Upper lobe of left lung (tissue), 6 donors: ENCODE data around the gene ZNF787. TPM values are rescaled to one million over a fixed set of nuclear protein-coding genes. Genes with fewer than 3 reads are reported as not detected.

Experiments used
- ATAC-seq, 2 donors: fragments of 200-7000 bp; cut with Tn5 transposase; one replicate each; pipeline ENCODE4 v1.9.1; 2022; ENCODE audit warnings: mild to moderate bottlenecking in 2 of 2, moderate library complexity in 2 of 2; ENCODE audit not compliant: low FRiP score in 2 of 2
- DNase-seq, 2 donors: peaks; one replicate each; pipeline ENCODE4 v3.0.0-alpha.2; 2019 to 2020
- H3K27ac ChIP-seq, 4 donors: fragments of 200-600 bp; sonication (generic); one replicate each; pipeline ENCODE4 v1.5.1; 2016 to 2019
- H3K27me3 ChIP-seq, 4 donors: fragments of 200-600 bp; sonication (generic); one replicate each; pipeline ENCODE4 v1.5.1; 2017 to 2019
- H3K36me3 ChIP-seq, 4 donors: fragments of 200-600 bp; sonication (generic); one replicate each; pipeline ENCODE4 v1.5.1; 2016 to 2019
- H3K4me1 ChIP-seq, 4 donors: fragments of 200-600 bp; sonication (generic); one replicate each; pipeline ENCODE4 v1.5.1; 2018 to 2019
- H3K4me3 ChIP-seq, 4 donors: fragments of 200-600 bp; sonication (generic); one replicate each; pipeline ENCODE4 v1.5.1; 2017 to 2019; ENCODE audit warnings: mild to moderate bottlenecking in 2 of 4, moderate library complexity in 1 of 4
- H3K9me3 ChIP-seq, 4 donors: fragments of 200-600 bp; sonication (generic); one replicate each; pipeline ENCODE4 v1.5.1; 2018 to 2019
- EP300 ChIP-seq, 4 donors: sonication (generic); formaldehyde crosslinking; IDR thresholded peaks; one replicate each; pipeline ENCODE4 v1.5.1; 2017; ENCODE audit warnings: antibody characterized with exemption in 4 of 4, control low read depth in 2 of 4
- POLR2A ChIP-seq, 4 donors: fragments of 450-650 bp; IDR thresholded peaks; one replicate each; pipeline ENCODE4 v1.5.1; 2016 to 2017; ENCODE audit warnings: antibody characterized with exemption in 4 of 4, mild to moderate bottlenecking in 2 of 4
- POLR2AphosphoS5 ChIP-seq, 2 donors: sonication (generic); formaldehyde crosslinking; IDR thresholded peaks; one replicate each; pipeline ENCODE4 v1.5.1; 2017; ENCODE audit warnings: antibody characterized with exemption in 2 of 2
- WGBS, 2 donors: methylation state at CpG; one replicate each; pipeline ENCODE4 v1.1.5; 2017 to 2018; 5-methylcytosine and 5-hydroxymethylcytosine counted together
- total RNA-seq, 6 donors: library from RNA; depleted of rRNA in 4 of 6; stranded (reverse); fragments of >200 nt in 4 of 6; gene quantifications; one replicate each; pipeline versions ENCODE4 v1.1.0 to v1.2.1, GENCODE V29; 2016 to 2021
- TF ChIP-seq, protein P1 (sequence below), 6 experiments: fragments of 450-650 bp in 4 of 6; fragments of 200-600 bp in 2 of 6; sonication (generic) in 2 of 6; IDR thresholded peaks; one replicate each; pipeline ENCODE4 v1.5.1; 2016 to 2019; ENCODE audit warnings: antibody characterized with exemption in 6 of 6
- donor health status: DM: no; HTN: no; CAD: no; lungs with moderate emphysema.
- donor health status: DM: no; HTN: yes; CAD: no; lungs with severe emphysema.

Gene ZNF787
- total RNA-seq, 6 donors from 2014 or later: 20.5 to 45.4 (median 35.8) TPM

DNA sequence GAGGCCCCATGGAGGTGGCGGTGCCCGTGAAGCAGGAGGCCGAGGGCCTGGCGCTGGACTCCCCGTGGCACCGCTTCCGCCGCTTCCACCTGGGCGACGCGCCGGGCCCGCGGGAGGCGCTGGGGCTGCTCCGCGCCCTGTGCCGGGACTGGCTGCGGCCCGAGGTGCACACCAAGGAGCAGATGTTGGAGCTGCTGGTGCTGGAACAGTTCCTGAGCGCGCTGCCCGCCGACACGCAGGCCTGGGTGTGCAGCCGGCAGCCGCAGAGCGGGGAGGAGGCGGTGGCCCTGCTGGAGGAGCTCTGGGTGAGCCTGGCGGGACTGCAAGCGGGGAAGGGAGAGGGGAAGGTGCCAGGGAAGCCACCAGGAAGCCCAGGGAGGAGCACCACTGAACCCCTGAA lies 25.8 kb upstream of the ZNF787 start:
- TF ChIP-seq POLR2AphosphoS5 (IDR thresholded peaks at IDR 0.05): no peak
- no peak for TF ChIP-seq EP300 (IDR thresholded peaks at IDR 0.05)
- 96% methylated on average over 10 to 18 of the region's 31 CpGs for WGBS, 2 donors
- no peak overlapping the region for H3K27ac ChIP-seq
- no peak overlapping the region for H3K4me3 ChIP-seq
- H3K4me1 ChIP-seq: peaks cover 10 to 37% (median 16%) of the 10 kb centered on the region in 4 donors
- no peak for ATAC-seq
- H3K9me3 ChIP-seq: no peaks in the 10 kb centered on the region
- peaks cover 0 to 33% (median 22%) of the 10 kb centered on the region in 4 donors for H3K36me3 ChIP-seq
- peak in 1 of 2 donors; percentile 81 for DNase-seq
- no peaks in the 10 kb centered on the region for H3K27me3 ChIP-seq

DNA sequence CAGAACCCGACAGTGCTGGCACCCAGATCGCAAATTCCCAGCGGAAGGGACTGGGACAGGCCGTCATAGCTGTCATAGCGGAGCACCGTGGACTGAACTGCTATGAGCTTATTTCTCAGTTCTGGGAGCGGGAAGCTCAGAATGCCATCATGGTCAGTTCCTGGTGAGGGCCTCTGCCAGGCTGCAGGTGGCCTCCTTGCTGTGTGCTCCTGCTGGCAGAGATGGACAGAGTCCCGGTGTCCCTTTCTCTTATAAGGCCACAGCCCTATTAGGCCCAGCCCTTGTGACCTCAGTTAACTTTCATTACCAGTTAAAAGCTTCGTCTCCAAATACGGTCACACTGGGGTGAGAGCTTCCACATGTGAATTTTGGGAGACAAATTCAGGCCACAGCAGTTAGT lies 24.6 kb upstream of the ZNF787 start:
- Histone ChIP-seq H3K36me3 (peaks cover 0 to 33% (median 22%) of the 10 kb centered on the region in 4 donors), H3K27me3 (no peaks in the 10 kb centered on the region), H3K4me1 (peaks cover 15 to 37% (median 17%) of the 10 kb centered on the region in 4 donors), H3K9me3 (no peaks in the 10 kb centered on the region), H3K27ac (no peak overlapping the region), H3K4me3 (no peak overlapping the region)
- DNase-seq (no peak), ATAC-seq (no peak)
- 88% methylated on average over 10 of the region's 10 CpGs for WGBS, 2 donors
- TF ChIP-seq, protein P1, sequence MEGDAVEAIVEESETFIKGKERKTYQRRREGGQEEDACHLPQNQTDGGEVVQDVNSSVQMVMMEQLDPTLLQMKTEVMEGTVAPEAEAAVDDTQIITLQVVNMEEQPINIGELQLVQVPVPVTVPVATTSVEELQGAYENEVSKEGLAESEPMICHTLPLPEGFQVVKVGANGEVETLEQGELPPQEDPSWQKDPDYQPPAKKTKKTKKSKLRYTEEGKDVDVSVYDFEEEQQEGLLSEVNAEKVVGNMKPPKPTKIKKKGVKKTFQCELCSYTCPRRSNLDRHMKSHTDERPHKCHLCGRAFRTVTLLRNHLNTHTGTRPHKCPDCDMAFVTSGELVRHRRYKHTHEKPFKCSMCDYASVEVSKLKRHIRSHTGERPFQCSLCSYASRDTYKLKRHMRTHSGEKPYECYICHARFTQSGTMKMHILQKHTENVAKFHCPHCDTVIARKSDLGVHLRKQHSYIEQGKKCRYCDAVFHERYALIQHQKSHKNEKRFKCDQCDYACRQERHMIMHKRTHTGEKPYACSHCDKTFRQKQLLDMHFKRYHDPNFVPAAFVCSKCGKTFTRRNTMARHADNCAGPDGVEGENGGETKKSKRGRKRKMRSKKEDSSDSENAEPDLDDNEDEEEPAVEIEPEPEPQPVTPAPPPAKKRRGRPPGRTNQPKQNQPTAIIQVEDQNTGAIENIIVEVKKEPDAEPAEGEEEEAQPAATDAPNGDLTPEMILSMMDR (IDR thresholded peaks at IDR 0.05): no peak
- no peak for TF ChIP-seq POLR2A (IDR thresholded peaks at IDR 0.05)
- no peak for TF ChIP-seq EP300 (IDR thresholded peaks at IDR 0.05)
- TF ChIP-seq POLR2AphosphoS5 (IDR thresholded peaks at IDR 0.05): no peak

DNA sequence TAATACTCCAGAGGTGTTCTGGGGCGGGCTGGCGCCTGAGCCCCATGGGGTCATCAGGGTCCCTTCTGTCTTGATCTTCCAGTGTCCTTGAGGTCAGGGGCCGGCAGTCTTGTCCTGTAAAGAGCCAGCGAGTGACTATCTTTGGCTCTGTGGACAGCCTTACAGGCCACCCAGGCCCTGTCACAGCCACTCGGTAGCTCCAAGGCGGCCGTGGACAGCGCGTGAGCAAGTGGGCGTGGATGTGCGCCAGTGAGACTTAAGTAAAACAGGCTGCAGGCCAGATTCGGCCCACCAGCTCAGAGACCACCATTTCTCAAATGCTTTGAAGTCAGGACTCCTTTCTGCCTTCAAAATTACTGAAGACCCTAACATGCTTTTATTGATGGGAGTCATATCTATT lies 23.7 kb upstream of the ZNF787 start:
- peaks cover 20 to 43% (median 23%) of the 10 kb centered on the region in 4 donors for H3K4me1 ChIP-seq
- no peak for TF ChIP-seq POLR2AphosphoS5 (IDR thresholded peaks at IDR 0.05)
- H3K27me3 ChIP-seq: no peaks in the 10 kb centered on the region
- no peaks in the 10 kb centered on the region for H3K9me3 ChIP-seq
- WGBS, 2 donors: 88 to 91% methylated on average over 12 of the region's 12 CpGs
- ATAC-seq (no peak), DNase-seq (peak in 1 of 2 donors; percentile 73)
- peak overlapping the region; percentile 19 to 88 (median 66) for H3K27ac ChIP-seq
- H3K4me3 ChIP-seq: no peak overlapping the region
- H3K36me3 ChIP-seq: peaks cover 0 to 33% (median 22%) of the 10 kb centered on the region in 4 donors

DNA sequence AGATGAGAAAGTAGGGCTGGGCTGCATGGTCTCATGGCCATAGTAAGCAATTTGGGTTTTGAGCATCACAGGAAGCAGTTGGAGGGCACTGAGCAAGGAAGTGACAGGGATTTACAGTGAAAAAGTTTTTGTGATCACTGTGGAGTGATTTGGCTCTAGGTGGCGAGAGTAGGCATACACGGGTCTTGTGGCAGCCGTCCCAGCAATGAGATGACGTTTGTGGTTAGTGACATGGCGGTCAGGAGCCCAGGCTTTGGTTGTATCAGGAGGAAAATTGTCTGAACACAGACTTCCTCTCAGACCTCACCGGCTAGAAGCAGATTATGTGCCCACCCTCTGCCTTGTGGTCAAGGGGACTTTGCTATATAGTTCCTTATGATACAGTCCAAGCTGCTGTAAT lies 23.3 kb upstream of the ZNF787 start:
- no peak overlapping the region for H3K4me3 ChIP-seq
- peaks cover 0 to 29% (median 20%) of the 10 kb centered on the region in 4 donors for H3K36me3 ChIP-seq
- peak overlapping the region; percentile 19 to 88 (median 66) for H3K27ac ChIP-seq
- no peak for ATAC-seq
- WGBS, 2 donors: 42 to 43% methylated on average over 6 of the region's 6 CpGs
- peaks cover 23 to 47% (median 26%) of the 10 kb centered on the region in 4 donors for H3K4me1 ChIP-seq
- no peaks in the 10 kb centered on the region for H3K9me3 ChIP-seq
- no peaks in the 10 kb centered on the region for H3K27me3 ChIP-seq
- DNase-seq: no peak
- no peak for TF ChIP-seq POLR2AphosphoS5 (IDR thresholded peaks at IDR 0.05)
- TF ChIP-seq, protein P1 (IDR thresholded peaks at IDR 0.05): no peak
- TF ChIP-seq EP300 (IDR thresholded peaks at IDR 0.05): no peak

DNA sequence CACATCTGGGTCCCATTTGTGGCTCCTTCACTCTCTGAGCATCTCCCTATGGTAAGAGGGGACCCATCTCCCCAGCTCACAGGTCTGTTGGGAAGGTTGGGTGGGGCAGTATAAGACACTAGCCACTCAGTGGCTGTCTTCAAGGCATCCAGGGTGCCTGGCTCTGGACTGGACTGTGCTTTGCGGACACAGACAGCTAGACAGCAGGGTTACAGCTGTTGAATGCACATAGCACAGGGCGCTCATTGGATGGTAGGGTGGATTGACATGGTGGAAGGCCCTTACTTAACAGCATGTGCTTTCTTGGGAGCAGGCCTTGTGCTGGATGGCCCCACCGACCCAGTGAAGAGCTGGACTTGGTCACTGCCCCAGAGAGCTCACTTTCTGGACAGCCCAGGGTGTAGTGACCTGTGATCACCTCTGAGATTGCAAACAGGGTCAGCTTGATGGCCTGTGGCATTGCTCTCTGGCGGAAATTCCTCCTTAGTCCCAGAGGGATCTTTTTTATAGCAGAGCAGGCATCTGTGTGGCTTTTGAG lies 21.9 kb upstream of the ZNF787 start:
- Histone ChIP-seq H3K27me3 (no peaks in the 10 kb centered on the region), H3K36me3 (peaks cover 0 to 19% (median 15%) of the 10 kb centered on the region in 4 donors), H3K27ac (peak overlapping the region; percentile 79 to 90 (median 86)), H3K4me1 (peaks cover 28 to 54% (median 31%) of the 10 kb centered on the region in 4 donors), H3K4me3 (no peak overlapping the region), H3K9me3 (no peaks in the 10 kb centered on the region)
- WGBS, 2 donors: 82 to 100% methylated on average over 1 to 4 of the region's 4 CpGs
- TF ChIP-seq, protein P1 (IDR thresholded peaks at IDR 0.05): no peak
- TF ChIP-seq POLR2A (IDR thresholded peaks at IDR 0.05) (no peak), POLR2AphosphoS5 (IDR thresholded peaks at IDR 0.05) (no peak)
- ATAC-seq (no peak), DNase-seq (no peak)
